Breast epithelium (tissue), 3 donors: Measurements from ENCODE around the gene ARRDC2.

Source experiments
- POLR2A ChIP-seq: fragments of 450-650 bp; IDR thresholded peaks from one replicate; pipeline ENCODE4 v1.6.1; 2016; ENCODE audit warnings: antibody characterized with exemption, mild to moderate bottlenecking, moderate library complexity
- POLR2AphosphoS5 ChIP-seq, 3 donors: sonication (generic); formaldehyde crosslinking; IDR thresholded peaks; one replicate each; pipeline ENCODE4 v1.6.1; 2017; ENCODE audit warnings: antibody characterized with exemption in 3 of 3
- TF ChIP-seq, protein P1 (sequence below), 3 donors: fragments of 450-650 bp; IDR thresholded peaks; one replicate each; pipeline ENCODE4 v1.5.1; 2016 to 2017; ENCODE audit warnings: antibody characterized with exemption in 3 of 3, mild to moderate bottlenecking in 3 of 3, moderate library complexity in 3 of 3

DNA sequence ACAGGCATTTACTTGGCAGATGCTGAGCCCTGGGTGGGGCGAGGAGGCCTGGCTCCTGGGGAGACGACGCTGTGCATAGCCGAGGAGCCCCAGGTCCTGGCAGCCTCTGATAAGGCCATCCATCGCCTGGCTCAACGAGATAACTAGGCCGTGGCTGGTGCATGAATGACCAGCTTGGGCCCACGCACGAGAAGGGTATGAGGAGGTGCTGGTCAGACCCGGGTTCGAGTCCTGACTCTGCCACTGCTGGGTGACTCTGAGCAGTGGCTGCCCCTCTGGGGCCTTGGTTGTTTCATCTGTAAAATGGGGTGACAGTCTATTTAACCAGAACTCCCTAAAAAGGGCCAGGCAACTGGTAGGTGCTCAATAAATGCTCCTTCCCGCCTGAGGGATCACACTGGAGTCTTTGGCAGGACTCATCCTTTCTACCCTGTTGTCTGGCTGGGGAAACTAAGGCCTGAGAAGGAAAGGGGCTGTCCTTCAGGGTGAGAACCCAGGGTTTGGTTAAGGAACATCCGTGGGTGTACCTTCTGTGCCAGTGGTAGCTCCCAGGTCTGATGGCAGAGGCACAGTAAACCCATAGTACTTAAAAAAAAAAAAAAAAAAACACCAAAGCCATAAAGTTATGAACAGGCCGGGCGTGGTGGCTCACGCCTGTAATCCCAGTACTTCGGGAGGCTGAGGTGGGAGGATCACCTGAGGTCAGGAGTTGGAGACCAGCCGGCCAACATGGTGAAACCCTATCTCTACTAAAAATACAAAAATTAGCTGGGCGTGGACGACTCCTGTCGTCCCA is 8.1 kb upstream of the ARRDC2 start:
- TF ChIP-seq, protein P1, sequence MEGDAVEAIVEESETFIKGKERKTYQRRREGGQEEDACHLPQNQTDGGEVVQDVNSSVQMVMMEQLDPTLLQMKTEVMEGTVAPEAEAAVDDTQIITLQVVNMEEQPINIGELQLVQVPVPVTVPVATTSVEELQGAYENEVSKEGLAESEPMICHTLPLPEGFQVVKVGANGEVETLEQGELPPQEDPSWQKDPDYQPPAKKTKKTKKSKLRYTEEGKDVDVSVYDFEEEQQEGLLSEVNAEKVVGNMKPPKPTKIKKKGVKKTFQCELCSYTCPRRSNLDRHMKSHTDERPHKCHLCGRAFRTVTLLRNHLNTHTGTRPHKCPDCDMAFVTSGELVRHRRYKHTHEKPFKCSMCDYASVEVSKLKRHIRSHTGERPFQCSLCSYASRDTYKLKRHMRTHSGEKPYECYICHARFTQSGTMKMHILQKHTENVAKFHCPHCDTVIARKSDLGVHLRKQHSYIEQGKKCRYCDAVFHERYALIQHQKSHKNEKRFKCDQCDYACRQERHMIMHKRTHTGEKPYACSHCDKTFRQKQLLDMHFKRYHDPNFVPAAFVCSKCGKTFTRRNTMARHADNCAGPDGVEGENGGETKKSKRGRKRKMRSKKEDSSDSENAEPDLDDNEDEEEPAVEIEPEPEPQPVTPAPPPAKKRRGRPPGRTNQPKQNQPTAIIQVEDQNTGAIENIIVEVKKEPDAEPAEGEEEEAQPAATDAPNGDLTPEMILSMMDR (IDR thresholded peaks at IDR 0.05) = no peak
- TF ChIP-seq POLR2A = no peak
- no peak for TF ChIP-seq POLR2AphosphoS5 (IDR thresholded peaks at IDR 0.05)
